Activated CD8-positive, alpha-beta T cell treated with anti-CD3 and anti-CD28 coated beads for 36 hours (primary cell): ENCODE results near the gene NAP1L1. TPM values are rescaled to one million over a fixed set of nuclear protein-coding genes. Genes with fewer than 3 reads are reported as not detected.
"Not testable (repeated sequence)": the region's sequence is repeated elsewhere in the genome, so short reads cannot be mapped to it uniquely, and the experiment has no call there.

ENCODE experiments used
- ATAC-seq: fragments of 200-7000 bp; cut with Tn5 transposase; one replicate; pipeline ENCODE4 v1.10.0; 2021; ENCODE audit warnings: mild to moderate bottlenecking, moderate library complexity
- CTCF ChIA-PET: fragments of 350-600 bp; sonication (Branson Sonifier 250); formaldehyde crosslinking; loops from one replicate; lab custom pipeline; 2021; ENCODE audit warnings: antibody characterized with exemption; lab: Charles Lee
- POLR2A ChIA-PET: fragments of 350-600 bp; sonication (Branson Sonifier 250); formaldehyde crosslinking; loops from one replicate; lab custom pipeline; 2021; ENCODE audit warnings: antibody characterized with exemption; lab: Charles Lee
- DNase-seq: peaks from one replicate; pipeline ENCODE4 v3.0.0-alpha.2; 2020
- H3K27ac Mint-ChIP-seq: one replicate; pipeline ENCODE4 v1.8.0; 2021; ENCODE audit warnings: mild to moderate bottlenecking, mixed read lengths
- H3K27me3 Mint-ChIP-seq: one replicate; pipeline ENCODE4 v1.8.0; 2021; ENCODE audit warnings: mixed read lengths
- H3K36me3 Mint-ChIP-seq: one replicate; pipeline ENCODE4 v1.8.0; 2021; ENCODE audit warnings: low read depth, mixed read lengths
- H3K4me1 Mint-ChIP-seq: one replicate; pipeline ENCODE4 v1.8.0; 2021; ENCODE audit warnings: low read depth, mixed read lengths
- H3K4me3 Mint-ChIP-seq: one replicate; pipeline ENCODE4 v1.8.0; 2021; ENCODE audit warnings: mild to moderate bottlenecking, moderate library complexity, mixed read lengths
- H3K9me3 Mint-ChIP-seq: one replicate; pipeline ENCODE4 v1.8.0; 2021; ENCODE audit warnings: mixed read lengths
- CTCF ChIP-seq: fragments of 200-600 bp; IDR thresholded peaks from one replicate; pipeline ENCODE4 v1.8.0; 2022; ENCODE audit warnings: antibody characterized with exemption, mild to moderate bottlenecking
- intact Hi-C: fragments of 100-400 bp; cut with micrococcal nuclease; formaldehyde crosslinking; loops from one replicate; pipeline ENCODE4 v1.10.0; 2022
- total RNA-seq, 2 experiments: library from RNA; stranded (reverse); gene quantifications; one replicate each; pipeline ENCODE4 v1.2.3, GENCODE V29; 2021

The NAP1L1 gene
- total RNA-seq, 2 experiments from 2014 or later, result 1,090 to 1,104 TPM

DNA sequence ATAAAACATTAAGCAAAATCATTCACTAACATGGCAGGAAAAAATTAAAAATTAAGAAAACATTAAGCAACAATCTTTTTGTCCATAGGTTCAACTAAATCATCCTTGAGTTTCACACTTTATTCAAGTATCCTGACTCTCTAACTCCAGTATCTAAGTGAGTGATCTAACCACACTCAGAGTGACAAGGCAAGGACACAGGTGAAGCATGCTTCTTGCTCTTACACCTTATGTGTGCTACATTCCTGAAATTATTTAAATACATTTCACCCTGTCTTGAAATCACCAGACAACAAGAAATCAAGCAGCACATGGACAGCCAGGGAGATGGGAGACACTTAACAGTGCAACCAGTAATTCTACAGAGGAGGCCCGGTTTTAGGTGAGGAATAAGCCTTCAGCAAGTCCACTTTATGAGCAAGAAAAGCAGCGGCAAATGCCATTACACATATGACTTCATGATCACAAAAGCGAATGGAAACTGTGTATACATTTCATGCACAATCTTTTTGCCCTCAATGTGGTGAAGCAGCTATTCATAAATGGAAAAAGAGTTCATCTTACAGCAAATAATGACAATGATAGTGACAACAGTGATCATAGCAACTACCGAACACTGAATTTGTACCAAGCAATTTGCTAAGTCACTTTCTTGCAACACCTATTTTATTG is 90.3 kb downstream of the NAP1L1 start:
- no peaks in the 10 kb centered on the region for H3K36me3 Mint-ChIP-seq
- CTCF ChIA-PET, result interaction anchor here (0.8 to 1.5 kb wide), 3 partner anchors 9 to 26 kb away, joined by 3 to 4 read pairs (median 4); no protein-coding TSS in a partner anchor
- intact Hi-C loops, result loop anchor here (1.0 to 2.0 kb wide), 2 partner anchors 15 to 26 kb away; no protein-coding TSS in a partner anchor
- no peak overlapping the region for H3K4me3 Mint-ChIP-seq
- POLR2A ChIA-PET, result interaction anchor here (1.0 to 2.5 kb wide), 4 partner anchors 15 to 37 kb away, joined by 3 to 8 read pairs (median 6); partner anchors contain the start of gene PHLDA1
- H3K27me3 Mint-ChIP-seq, result peaks cover 4% of the 10 kb centered on the region
- DNase-seq (peak; percentile 63), ATAC-seq (peak; percentile 81)
- H3K9me3 Mint-ChIP-seq, result no peaks in the 10 kb centered on the region
- TF ChIP-seq CTCF, result no peak
- H3K4me1 Mint-ChIP-seq, result peaks cover 51% of the 10 kb centered on the region
- peak overlapping the region; percentile 69 for H3K27ac Mint-ChIP-seq

DNA sequence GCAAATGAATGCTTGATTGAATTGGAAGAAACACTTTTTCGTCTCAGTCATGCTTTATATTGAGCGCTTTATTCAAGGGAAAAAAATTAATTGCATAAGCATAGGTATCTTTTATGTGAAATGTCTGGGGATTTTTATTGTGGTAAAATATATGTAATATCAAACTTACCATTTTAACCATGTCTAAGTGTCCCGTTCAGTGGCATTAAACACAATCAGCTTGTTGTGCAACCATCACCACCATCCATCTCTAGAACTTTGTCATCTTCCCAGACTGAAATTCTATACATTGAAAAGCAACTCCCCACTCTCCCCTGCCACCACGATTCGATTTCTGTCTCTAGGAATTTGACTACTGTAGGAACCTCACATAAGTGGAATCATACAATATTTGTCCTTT is 92.7 kb downstream of the NAP1L1 start:
- CTCF ChIA-PET, result interaction anchor here (1.0 kb wide), 1 partner anchor 48 kb away, joined by 3 read pairs; no protein-coding TSS in a partner anchor
- Mint-ChIP-seq H3K27me3 (peaks cover 5% of the 10 kb centered on the region), H3K4me3 (no peak overlapping the region), H3K9me3 (peaks cover 17% of the 10 kb centered on the region), H3K4me1 (peaks cover 46% of the 10 kb centered on the region), H3K27ac (no peak overlapping the region), H3K36me3 (peaks cover 6% of the 10 kb centered on the region)
- DNase-seq, result no peak
- intact Hi-C loops, result no loop called here
- POLR2A ChIA-PET, result interaction anchor here (0.6 to 0.9 kb wide), 2 partner anchors 19 to 32 kb away, joined by 3 read pairs; no protein-coding TSS in a partner anchor
- ATAC-seq, result no peak
- no peak for TF ChIP-seq CTCF

- ChIA-PET POLR2A (interaction anchor here (1.2 kb wide), 2 partner anchors 11 to 57 kb away, joined by 4 read pairs; no protein-coding TSS in a partner anchor), CTCF (interaction anchor here (1.2 to 1.4 kb wide), 2 partner anchors 30 to 46 kb away, joined by 3 to 4 read pairs; no protein-coding TSS in a partner anchor)
- no peak overlapping the region for H3K27ac Mint-ChIP-seq
These were observed 94.1 kb downstream of the NAP1L1 start for GRCh38 chr12:75990189-75990912.

DNA sequence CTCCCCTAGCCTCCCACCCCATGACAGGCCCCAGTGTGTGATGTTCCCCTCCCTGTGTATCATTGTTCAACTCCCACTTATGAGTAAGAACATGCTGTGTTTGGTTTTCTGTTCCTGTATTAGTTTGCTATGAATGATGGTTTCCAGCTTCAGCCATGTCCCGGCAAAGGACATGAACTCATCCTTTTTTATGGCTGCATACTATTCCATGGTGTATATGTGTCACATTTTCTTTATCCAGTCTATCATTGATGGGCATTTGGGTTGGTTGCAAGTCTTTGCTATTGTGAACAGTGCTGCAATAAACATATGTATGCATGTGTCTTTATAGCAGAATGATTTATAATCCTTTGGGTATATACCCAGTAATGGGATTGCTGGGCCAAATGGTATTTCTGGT is 96.8 kb downstream of the NAP1L1 start:
- DNase-seq, H3K27ac Mint-ChIP-seq, H3K4me3 Mint-ChIP-seq, ATAC-seq, intact Hi-C loops, H3K27me3 Mint-ChIP-seq, H3K36me3 Mint-ChIP-seq: not testable (repeated sequence)
- ChIA-PET POLR2A (interaction anchor here (1.4 to 1.5 kb wide), 3 partner anchors 8 to 43 kb away, joined by 3 to 4 read pairs (median 4); no protein-coding TSS in a partner anchor), CTCF (interaction anchor here (1.3 kb wide), 1 partner anchor 40 kb away, joined by 3 read pairs; no protein-coding TSS in a partner anchor)
- Mint-ChIP-seq H3K4me1 (peaks cover 51% of the 10 kb centered on the region), H3K9me3 (peaks cover 17% of the 10 kb centered on the region)

More at GRCh38 chr12:75990189-75990912, 94.1 kb downstream of the NAP1L1 start:
- H3K27me3 Mint-ChIP-seq, result peaks cover 5% of the 10 kb centered on the region
- ATAC-seq (no peak), DNase-seq (no peak)
- TF ChIP-seq CTCF, result no peak
- H3K4me1 Mint-ChIP-seq, result peaks cover 50% of the 10 kb centered on the region
- H3K9me3 Mint-ChIP-seq, result peaks cover 17% of the 10 kb centered on the region
- H3K36me3 Mint-ChIP-seq, result peaks cover 6% of the 10 kb centered on the region
- intact Hi-C loops, result no loop called here
- H3K4me3 Mint-ChIP-seq, result no peak overlapping the region

Other genes with a start within 250 kb of the NAP1L1 start
- 10 to 100 TPM; 33.9 to 35.0 TPM for gene PHLDA1, start 52.9 kb downstream of the NAP1L1 start, total RNA-seq